ENCODE measurements around the gene ANTXR1. TPM values are rescaled to one million over a fixed set of nuclear protein-coding genes. Genes with fewer than 3 reads are reported as not detected.

Gene ANTXR1
- total RNA-seq, 1 experiment from 2014 or later = 0.66 TPM

DNA sequence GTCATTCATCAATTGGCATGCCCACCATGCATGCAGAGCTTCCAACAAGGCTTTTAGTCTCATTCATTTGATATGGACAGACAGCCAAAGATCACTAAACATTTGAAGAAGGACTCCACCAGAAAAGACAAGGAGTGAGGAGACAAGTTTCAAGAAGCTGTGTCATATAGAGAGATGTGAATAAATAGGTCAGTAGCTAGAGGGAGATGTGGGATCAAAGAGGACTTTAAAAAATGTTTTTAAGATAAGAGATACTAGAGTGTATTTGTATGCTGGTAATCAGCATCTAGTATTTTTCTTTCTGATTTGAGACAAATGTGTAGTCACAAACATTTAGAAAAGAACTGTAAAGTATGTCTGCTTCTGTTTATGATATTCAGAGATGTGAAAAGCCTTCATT lies 48.5 kb downstream of the ANTXR1 start:
- intact Hi-C loops (cut with micrococcal nuclease; ENCODE audit: unreplicated experiment) = no loop called here
- TF ChIP-seq, protein P1, sequence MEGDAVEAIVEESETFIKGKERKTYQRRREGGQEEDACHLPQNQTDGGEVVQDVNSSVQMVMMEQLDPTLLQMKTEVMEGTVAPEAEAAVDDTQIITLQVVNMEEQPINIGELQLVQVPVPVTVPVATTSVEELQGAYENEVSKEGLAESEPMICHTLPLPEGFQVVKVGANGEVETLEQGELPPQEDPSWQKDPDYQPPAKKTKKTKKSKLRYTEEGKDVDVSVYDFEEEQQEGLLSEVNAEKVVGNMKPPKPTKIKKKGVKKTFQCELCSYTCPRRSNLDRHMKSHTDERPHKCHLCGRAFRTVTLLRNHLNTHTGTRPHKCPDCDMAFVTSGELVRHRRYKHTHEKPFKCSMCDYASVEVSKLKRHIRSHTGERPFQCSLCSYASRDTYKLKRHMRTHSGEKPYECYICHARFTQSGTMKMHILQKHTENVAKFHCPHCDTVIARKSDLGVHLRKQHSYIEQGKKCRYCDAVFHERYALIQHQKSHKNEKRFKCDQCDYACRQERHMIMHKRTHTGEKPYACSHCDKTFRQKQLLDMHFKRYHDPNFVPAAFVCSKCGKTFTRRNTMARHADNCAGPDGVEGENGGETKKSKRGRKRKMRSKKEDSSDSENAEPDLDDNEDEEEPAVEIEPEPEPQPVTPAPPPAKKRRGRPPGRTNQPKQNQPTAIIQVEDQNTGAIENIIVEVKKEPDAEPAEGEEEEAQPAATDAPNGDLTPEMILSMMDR (IDR thresholded peaks at IDR 0.05; ENCODE audit: unreplicated experiment) = no peak
- no peak overlapping the region for H3K4me3 Mint-ChIP-seq (ENCODE audit: low read depth, unreplicated experiment)
- H3K27ac Mint-ChIP-seq (ENCODE audit: unreplicated experiment) = no peak overlapping the region
- no peaks in the 10 kb centered on the region for H3K36me3 Mint-ChIP-seq (ENCODE audit: insufficient read depth, unreplicated experiment)
- DNase-seq = no peak
- H3K9me3 Mint-ChIP-seq (ENCODE audit: low read depth, unreplicated experiment) = no peaks in the 10 kb centered on the region
- H3K4me1 Mint-ChIP-seq (ENCODE audit: low read depth, unreplicated experiment) = no peaks in the 10 kb centered on the region
- H3K27me3 Mint-ChIP-seq (ENCODE audit: unreplicated experiment) = peaks cover 37% of the 10 kb centered on the region
- no TSS peak for BruUV-seq (replicated peaks)
- CTCF ChIA-PET = interaction anchor here (0.6 kb wide), 1 partner anchor 401 kb away, joined by 8 read pairs; no protein-coding TSS in a partner anchor

DNA sequence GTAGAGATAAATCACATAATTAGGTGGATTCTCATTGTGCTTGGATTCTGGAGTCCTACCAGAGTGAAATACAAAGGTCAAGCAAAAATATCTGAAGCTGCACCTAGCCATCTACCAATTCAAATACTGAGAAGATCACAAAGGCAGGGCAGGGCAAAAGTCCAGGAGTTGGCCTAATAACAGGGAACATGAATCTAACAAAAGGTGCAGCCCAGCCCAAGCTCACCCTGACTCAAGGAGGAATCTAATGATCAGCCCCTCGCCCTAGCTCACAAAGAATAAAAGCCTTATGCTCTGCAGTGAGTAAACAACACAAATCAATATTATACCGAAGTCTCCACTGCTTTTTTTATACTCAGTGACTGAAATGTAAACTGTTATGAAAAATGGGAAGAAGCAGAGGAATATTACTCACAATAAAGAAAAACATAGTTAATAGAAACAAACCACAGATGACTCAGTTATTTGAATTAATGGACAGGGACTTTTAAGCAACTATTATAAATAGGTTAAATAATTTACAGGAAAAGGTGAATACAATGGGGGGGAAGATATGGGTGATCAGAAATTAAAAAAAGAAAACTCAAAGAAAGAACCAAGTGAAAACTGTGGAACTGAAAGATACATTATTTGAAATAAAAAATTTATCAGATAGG lies 49.5 kb downstream of the ANTXR1 start:
- Mint-ChIP-seq H3K9me3 (ENCODE audit: low read depth, unreplicated experiment) (no peaks in the 10 kb centered on the region), H3K27ac (ENCODE audit: unreplicated experiment) (no peak overlapping the region), H3K4me3 (ENCODE audit: low read depth, unreplicated experiment) (no peak overlapping the region), H3K27me3 (ENCODE audit: unreplicated experiment) (peaks cover 47% of the 10 kb centered on the region), H3K4me1 (ENCODE audit: low read depth, unreplicated experiment) (no peaks in the 10 kb centered on the region), H3K36me3 (ENCODE audit: insufficient read depth, unreplicated experiment) (no peaks in the 10 kb centered on the region)
- intact Hi-C loops (cut with micrococcal nuclease; ENCODE audit: unreplicated experiment) = no loop called here
- CTCF ChIA-PET = no interaction called here
- DNase-seq = no peak
- BruUV-seq (replicated peaks) = no TSS peak
- TF ChIP-seq, protein P1 (IDR thresholded peaks at IDR 0.05; ENCODE audit: unreplicated experiment) = no peak

DNA sequence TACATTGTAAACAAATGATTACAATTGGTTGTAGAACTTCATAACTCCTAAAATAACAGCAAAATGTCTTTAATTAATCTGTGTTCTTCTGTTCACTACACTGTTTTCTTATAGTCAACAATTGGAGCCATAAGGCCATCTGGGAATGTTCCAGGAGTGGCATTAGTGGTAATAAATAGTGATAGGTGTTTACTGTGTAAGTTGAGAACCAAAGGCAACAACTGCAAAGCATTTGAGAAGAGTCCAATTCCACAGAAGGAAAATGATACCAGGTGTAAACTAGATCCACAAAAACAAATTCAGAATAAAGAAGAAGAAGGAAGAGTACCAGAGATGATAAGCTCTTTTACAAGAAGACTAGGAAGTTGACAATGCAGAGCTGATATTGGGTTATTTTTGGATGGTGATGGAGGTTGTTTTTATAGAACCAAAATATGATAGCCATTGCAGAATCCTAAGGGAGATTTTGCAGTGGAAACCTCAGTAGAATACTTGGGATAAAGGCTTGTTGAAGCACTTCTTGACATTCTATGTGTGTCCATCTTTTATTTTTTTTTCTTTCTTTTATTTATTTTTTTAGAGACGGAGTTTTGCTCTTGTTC lies 52.9 kb downstream of the ANTXR1 start:
- intact Hi-C loops (cut with micrococcal nuclease; ENCODE audit: unreplicated experiment) = no loop called here
- Mint-ChIP-seq H3K27ac (ENCODE audit: unreplicated experiment) (no peak overlapping the region), H3K36me3 (ENCODE audit: insufficient read depth, unreplicated experiment) (no peaks in the 10 kb centered on the region), H3K4me1 (ENCODE audit: low read depth, unreplicated experiment) (no peaks in the 10 kb centered on the region), H3K9me3 (ENCODE audit: low read depth, unreplicated experiment) (no peaks in the 10 kb centered on the region), H3K4me3 (ENCODE audit: low read depth, unreplicated experiment) (no peak overlapping the region), H3K27me3 (ENCODE audit: unreplicated experiment) (peaks cover 66% of the 10 kb centered on the region)
- TF ChIP-seq, protein P1 (IDR thresholded peaks at IDR 0.05; ENCODE audit: unreplicated experiment) = no peak
- CTCF ChIA-PET = no interaction called here
- no TSS peak for BruUV-seq (replicated peaks)
- DNase-seq = no peak

DNA sequence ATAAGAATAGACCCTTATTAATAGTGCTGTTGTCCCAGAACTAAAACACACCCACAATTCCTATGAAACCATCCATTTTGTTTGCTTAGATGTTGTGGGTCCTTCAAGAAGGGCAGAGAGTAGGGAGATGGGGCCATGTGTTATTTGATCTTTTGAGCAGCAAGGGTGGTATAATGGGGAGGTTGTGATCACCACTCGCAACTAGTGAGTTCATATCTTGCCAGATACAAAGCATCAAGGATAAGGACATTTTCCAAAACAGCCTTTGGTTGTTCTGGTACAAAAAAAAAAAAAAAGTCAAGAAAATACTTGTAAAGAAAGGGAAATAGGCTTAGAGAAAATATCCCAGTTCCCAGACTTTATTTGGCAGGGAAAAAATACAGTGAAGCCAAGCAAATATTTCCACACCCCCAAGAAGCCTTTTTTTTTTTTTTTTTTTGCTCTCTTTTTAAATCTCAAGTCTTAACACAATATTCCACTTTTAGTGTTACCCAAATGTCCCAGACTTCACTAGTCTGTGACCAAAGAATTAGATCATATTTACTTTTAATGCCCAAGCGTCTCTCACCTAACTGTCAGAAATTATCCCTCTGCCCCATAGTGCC lies 54.1 kb downstream of the ANTXR1 start:
- DNase-seq = no peak
- TF ChIP-seq, protein P1 (IDR thresholded peaks at IDR 0.05; ENCODE audit: unreplicated experiment) = no peak
- intact Hi-C loops (cut with micrococcal nuclease; ENCODE audit: unreplicated experiment) = no loop called here
- Mint-ChIP-seq H3K27me3 (ENCODE audit: unreplicated experiment) (peaks cover 54% of the 10 kb centered on the region), H3K27ac (ENCODE audit: unreplicated experiment) (no peak overlapping the region), H3K36me3 (ENCODE audit: insufficient read depth, unreplicated experiment) (no peaks in the 10 kb centered on the region), H3K9me3 (ENCODE audit: low read depth, unreplicated experiment) (no peaks in the 10 kb centered on the region), H3K4me1 (ENCODE audit: low read depth, unreplicated experiment) (no peaks in the 10 kb centered on the region), H3K4me3 (ENCODE audit: low read depth, unreplicated experiment) (no peak overlapping the region)
- BruUV-seq (replicated peaks) = no TSS peak
- CTCF ChIA-PET = no interaction called here

All from Calu3 (cell line).